SK-N-MC (cell line): ENCODE results near the gene CD248.

Experiments used
- EZH2 ChIP-seq: fragments of 200-600 bp; sonication (generic); IDR thresholded peaks from one replicate; pipeline ENCODE4 v1.6.1; 2017; ENCODE audit warnings: antibody characterized with exemption
- FOXP2 ChIP-seq: optimal IDR thresholded peaks from 2 replicates; pipeline ENCODE3; 2011; ENCODE audit warnings: mild to moderate bottlenecking, moderate library complexity; ENCODE audit not compliant: insufficient read depth; ENCODE audit errors: extremely low read length, control extremely low read depth
- POLR2AphosphoS5 ChIP-seq: IDR thresholded peaks from 2 replicates; pipeline ENCODE4 v1.6.1; 2012; ENCODE audit warnings: mild to moderate bottlenecking, low read depth, low read length, borderline replicate concordance

GRCh38 chr11:66339686-66340483 is 23.0 kb upstream of the CD248 start:
- TF ChIP-seq POLR2AphosphoS5, result no peak
- TF ChIP-seq EZH2, result no peak
- no peak for TF ChIP-seq FOXP2
